ENCODE measurements around the gene VPS13D. TPM values are rescaled to one million over a fixed set of nuclear protein-coding genes. Genes with fewer than 3 reads are reported as not detected.

VPS13D gene
- total and polyA plus RNA-seq, 10 of the 15 experiments (the other 5 are each of a cell fraction or from before 2014, with no cell fraction given): 1.4 to 16.9 (median 8.5) TPM

GRCh38 chr1:12528021-12528852 lies 298.4 kb downstream of the VPS13D start:
- intact Hi-C loops (cut with micrococcal nuclease; ENCODE audit: unreplicated experiment): no loop called here
- SMC1A ChIA-PET (ENCODE audit: uncharacterized antibody, unreplicated experiment): no interaction called here
- no peaks in the 10 kb centered on the region; the same call in 2 of the 3 replicates for H3K9me3 ChIP-seq (replicated peaks; ENCODE audit: control insufficient read depth, insufficient read depth, low read length)
- no peaks in the 10 kb centered on the region for H3K79me2 ChIP-seq (ENCODE audit: control insufficient read depth, insufficient read depth, low read length)
- no peak overlapping the region for H2AFZ ChIP-seq (ENCODE audit: control insufficient read depth, low read depth, low read length)
- FAIRE-seq: no peak
- WGBS (ENCODE audit: insufficient coverage, insufficient replicate concordance, low lambda C conversion rate, missing lambda C conversion rate): 57% methylated on average over 24 of the region's 24 CpGs
- H3K4me2 ChIP-seq (ENCODE audit: control insufficient read depth, insufficient read depth): no peak overlapping the region
- no peaks in the 10 kb centered on the region for H4K20me1 ChIP-seq (ENCODE audit: control insufficient read depth, insufficient read depth)
- no TSS peak for BruUV-seq (replicated peaks)
- H3K27me3 ChIP-seq (replicated peaks in 1 of 2; ENCODE audit: control insufficient read depth in 2 of 2, insufficient read depth in 2 of 2, low read length in 1 of 2): no peaks in the 10 kb centered on the region
- H3K4me1 ChIP-seq (ENCODE audit: control insufficient read depth, insufficient read depth, low read length): no peaks in the 10 kb centered on the region
- CTCF ChIA-PET: no interaction called here
- in situ Hi-C loops (cut with MboI): loop anchor here (25.0 kb wide), 1 partner anchor 709 kb away; the partner anchor contains the start of gene PRAMEF18
- H3K27ac ChIP-seq (ENCODE audit: control insufficient read depth, insufficient read depth): no peak overlapping the region
- DNase-seq (ENCODE audit: low read depth, low spot score): no peak
- no peak overlapping the region for H3K9ac ChIP-seq (ENCODE audit: control insufficient read depth, insufficient read depth, low read length)
- RAD21 ChIA-PET (ENCODE audit: unreplicated experiment): no interaction called here
- H3K36me3 ChIP-seq (ENCODE audit: control insufficient read depth in 2 of 2, insufficient read depth in 2 of 2, low read length in 1 of 2): no peaks in the 10 kb centered on the region
- no peak overlapping the region for H3K4me3 ChIP-seq
- no peak for ATAC-seq
- POLR2A ChIA-PET: no interaction called here
- TF ChIP-seq ESRRA (IDR thresholded peaks at IDR 0.05; ENCODE audit: low read length) (no peak), RB1 (IDR thresholded peaks at IDR 0.05; ENCODE audit: borderline replicate concordance) (no peak), LARP7 (IDR thresholded peaks at IDR 0.05) (no peak), SMC3 (IDR thresholded peaks at IDR 0.05; ENCODE audit: borderline replicate concordance, low read length) (no peak), ETV6 (conservative IDR thresholded peaks at IDR 0.05 in 1 of 2, IDR thresholded peaks at IDR 0.05 in 1 of 2; ENCODE audit: borderline replicate concordance in 1 of 2, low read depth in 1 of 2) (no peak), TBL1XR1 (IDR thresholded peaks at IDR 0.05; ENCODE audit: low read depth, low read length) (no peak), CBX3 (IDR thresholded peaks at IDR 0.05; ENCODE audit: borderline replicate concordance, low read depth) (no peak), PAX8 (IDR thresholded peaks at IDR 0.05) (no peak), NFXL1 (IDR thresholded peaks at IDR 0.05; ENCODE audit: borderline replicate concordance) (no peak), SIN3A (IDR thresholded peaks at IDR 0.05; ENCODE audit: low read depth, low read length) (no peak), FOS (IDR thresholded peaks at IDR 0.05; ENCODE audit: borderline replicate concordance, extremely low read depth, insufficient read length) (no peak), EP300 (IDR thresholded peaks at IDR 0.05; ENCODE audit: borderline replicate concordance in 1 of 2, control insufficient read depth in 1 of 2, low read depth in 2 of 2, low read length in 2 of 2) (no peak), FOXM1 (IDR thresholded peaks at IDR 0.05; ENCODE audit: low read depth, low read length) (no peak), KDM1A (IDR thresholded peaks at IDR 0.05; ENCODE audit: borderline replicate concordance) (no peak), TCF7 (IDR thresholded peaks at IDR 0.05; ENCODE audit: borderline replicate concordance) (no peak), NFYA (IDR thresholded peaks at IDR 0.05; ENCODE audit: borderline replicate concordance, low read depth, low read length) (no peak)
- TF ChIP-seq, protein P1, sequence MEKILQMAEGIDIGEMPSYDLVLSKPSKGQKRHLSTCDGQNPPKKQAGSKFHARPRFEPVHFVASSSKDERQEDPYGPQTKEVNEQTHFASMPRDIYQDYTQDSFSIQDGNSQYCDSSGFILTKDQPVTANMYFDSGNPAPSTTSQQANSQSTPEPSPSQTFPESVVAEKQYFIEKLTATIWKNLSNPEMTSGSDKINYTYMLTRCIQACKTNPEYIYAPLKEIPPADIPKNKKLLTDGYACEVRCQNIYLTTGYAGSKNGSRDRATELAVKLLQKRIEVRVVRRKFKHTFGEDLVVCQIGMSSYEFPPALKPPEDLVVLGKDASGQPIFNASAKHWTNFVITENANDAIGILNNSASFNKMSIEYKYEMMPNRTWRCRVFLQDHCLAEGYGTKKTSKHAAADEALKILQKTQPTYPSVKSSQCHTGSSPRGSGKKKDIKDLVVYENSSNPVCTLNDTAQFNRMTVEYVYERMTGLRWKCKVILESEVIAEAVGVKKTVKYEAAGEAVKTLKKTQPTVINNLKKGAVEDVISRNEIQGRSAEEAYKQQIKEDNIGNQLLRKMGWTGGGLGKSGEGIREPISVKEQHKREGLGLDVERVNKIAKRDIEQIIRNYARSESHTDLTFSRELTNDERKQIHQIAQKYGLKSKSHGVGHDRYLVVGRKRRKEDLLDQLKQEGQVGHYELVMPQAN (conservative IDR thresholded peaks at IDR 0.05): no peak
- TF ChIP-seq, protein P2, sequence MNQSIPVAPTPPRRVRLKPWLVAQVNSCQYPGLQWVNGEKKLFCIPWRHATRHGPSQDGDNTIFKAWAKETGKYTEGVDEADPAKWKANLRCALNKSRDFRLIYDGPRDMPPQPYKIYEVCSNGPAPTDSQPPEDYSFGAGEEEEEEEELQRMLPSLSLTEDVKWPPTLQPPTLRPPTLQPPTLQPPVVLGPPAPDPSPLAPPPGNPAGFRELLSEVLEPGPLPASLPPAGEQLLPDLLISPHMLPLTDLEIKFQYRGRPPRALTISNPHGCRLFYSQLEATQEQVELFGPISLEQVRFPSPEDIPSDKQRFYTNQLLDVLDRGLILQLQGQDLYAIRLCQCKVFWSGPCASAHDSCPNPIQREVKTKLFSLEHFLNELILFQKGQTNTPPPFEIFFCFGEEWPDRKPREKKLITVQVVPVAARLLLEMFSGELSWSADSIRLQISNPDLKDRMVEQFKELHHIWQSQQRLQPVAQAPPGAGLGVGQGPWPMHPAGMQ (IDR thresholded peaks at IDR 0.05; ENCODE audit: borderline replicate concordance): no peak
- TF ChIP-seq, protein P3, sequence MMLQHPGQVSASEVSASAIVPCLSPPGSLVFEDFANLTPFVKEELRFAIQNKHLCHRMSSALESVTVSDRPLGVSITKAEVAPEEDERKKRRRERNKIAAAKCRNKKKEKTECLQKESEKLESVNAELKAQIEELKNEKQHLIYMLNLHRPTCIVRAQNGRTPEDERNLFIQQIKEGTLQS (IDR thresholded peaks at IDR 0.05; ENCODE audit: borderline replicate concordance, extremely low read depth, low read depth, low read length): no peak
